Esophagus muscularis mucosa (tissue), 4 donors: Measurements from ENCODE around the gene PLA2G6. TPM values are rescaled to one million over a fixed set of nuclear protein-coding genes. Genes with fewer than 3 reads are reported as not detected.

Experiments used
- DNase-seq: peaks from one replicate; pipeline ENCODE4 v3.0.0-alpha.2; 2017; ENCODE audit errors: extremely low spot score
- H3K27ac ChIP-seq, 4 donors: fragments of 200-600 bp; sonication (generic); replicated peaks in 1 of 4; 1 replicate in 3 of 4; 2 replicates in 1 of 4; pipeline ENCODE4 v1.5.1; 2016 to 2019; ENCODE audit warnings: mild to moderate bottlenecking in 1 of 4
- H3K27me3 ChIP-seq, 4 donors: fragments of 200-600 bp; sonication (generic); one replicate each; pipeline versions ENCODE4 v1.5.1 to v1.6.0; 2016 to 2019
- H3K36me3 ChIP-seq, 4 donors: fragments of 200-600 bp; sonication (generic); one replicate each; pipeline ENCODE4 v1.5.1; 2016 to 2019
- H3K4me1 ChIP-seq, 4 donors: fragments of 200-600 bp; sonication (generic); one replicate each; pipeline ENCODE4 v1.5.1; 2016 to 2019
- H3K4me3 ChIP-seq, 4 donors: fragments of 200-600 bp; sonication (generic); 1 replicate in 2 of 4; 2 replicates in 2 of 4; pipeline ENCODE4 v1.5.1; 2016 to 2019; ENCODE audit warnings: mild to moderate bottlenecking in 4 of 4, moderate library complexity in 1 of 4
- H3K9me3 ChIP-seq, 4 donors: fragments of 200-600 bp; sonication (generic); 1 replicate in 3 of 4; 2 replicates in 1 of 4; pipeline ENCODE4 v1.5.1; 2016 to 2019
- EP300 ChIP-seq: sonication (generic); formaldehyde crosslinking; IDR thresholded peaks from one replicate; pipeline ENCODE4 v1.6.1; 2017; ENCODE audit warnings: antibody characterized with exemption
- POLR2A ChIP-seq: fragments of 450-650 bp; IDR thresholded peaks from one replicate; pipeline ENCODE4 v1.6.1; 2017; ENCODE audit warnings: antibody characterized with exemption, moderate library complexity, mild to moderate bottlenecking, low read depth
- POLR2AphosphoS5 ChIP-seq, 2 donors: sonication (generic); formaldehyde crosslinking; IDR thresholded peaks; one replicate each; pipeline ENCODE4 v1.6.1; 2017; ENCODE audit warnings: antibody characterized with exemption in 2 of 2
- WGBS: methylation state at CpG from one replicate; pipeline ENCODE4 v1.1.5; 2018; 5-methylcytosine and 5-hydroxymethylcytosine counted together
- intact Hi-C: fragments of 100-400 bp; cut with DNase I; formaldehyde crosslinking; loops from one replicate; pipeline ENCODE4 v1.15.1; 2023
- total RNA-seq, 4 donors: library from RNA; depleted of rRNA; stranded (reverse); fragments of >200 nt; gene quantifications; one replicate each; pipeline versions ENCODE4 v1.1.0 to v1.2.1, GENCODE V29; 2016
- TF ChIP-seq, protein P1 (sequence below), 3 experiments: fragments of 200-600 bp in 2 of 3; fragments of 450-650 bp in 1 of 3; sonication (generic) in 2 of 3; IDR thresholded peaks; one replicate each; pipeline ENCODE4 v1.5.1; 2017 to 2019; ENCODE audit warnings: antibody characterized with exemption in 3 of 3, mild to moderate bottlenecking in 2 of 3, moderate library complexity in 1 of 3

The PLA2G6 gene
- total RNA-seq, 4 donors from 2014 or later: 13.9 to 18.3 (median 15.6) TPM

GRCh38 chr22:38219632-38220031 is 38.0 kb upstream of the PLA2G6 start:
- peaks cover 28 to 42% (median 36%) of the 10 kb centered on the region in 4 donors for H3K4me1 ChIP-seq
- no peaks in the 10 kb centered on the region for H3K9me3 ChIP-seq
- TF ChIP-seq, protein P1, sequence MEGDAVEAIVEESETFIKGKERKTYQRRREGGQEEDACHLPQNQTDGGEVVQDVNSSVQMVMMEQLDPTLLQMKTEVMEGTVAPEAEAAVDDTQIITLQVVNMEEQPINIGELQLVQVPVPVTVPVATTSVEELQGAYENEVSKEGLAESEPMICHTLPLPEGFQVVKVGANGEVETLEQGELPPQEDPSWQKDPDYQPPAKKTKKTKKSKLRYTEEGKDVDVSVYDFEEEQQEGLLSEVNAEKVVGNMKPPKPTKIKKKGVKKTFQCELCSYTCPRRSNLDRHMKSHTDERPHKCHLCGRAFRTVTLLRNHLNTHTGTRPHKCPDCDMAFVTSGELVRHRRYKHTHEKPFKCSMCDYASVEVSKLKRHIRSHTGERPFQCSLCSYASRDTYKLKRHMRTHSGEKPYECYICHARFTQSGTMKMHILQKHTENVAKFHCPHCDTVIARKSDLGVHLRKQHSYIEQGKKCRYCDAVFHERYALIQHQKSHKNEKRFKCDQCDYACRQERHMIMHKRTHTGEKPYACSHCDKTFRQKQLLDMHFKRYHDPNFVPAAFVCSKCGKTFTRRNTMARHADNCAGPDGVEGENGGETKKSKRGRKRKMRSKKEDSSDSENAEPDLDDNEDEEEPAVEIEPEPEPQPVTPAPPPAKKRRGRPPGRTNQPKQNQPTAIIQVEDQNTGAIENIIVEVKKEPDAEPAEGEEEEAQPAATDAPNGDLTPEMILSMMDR (IDR thresholded peaks at IDR 0.05): no peak
- TF ChIP-seq POLR2A (no peak), POLR2AphosphoS5 (IDR thresholded peaks at IDR 0.05) (no peak), EP300 (no peak)
- intact Hi-C loops: no loop called here
- no peak for DNase-seq
- H3K27ac ChIP-seq: peak overlapping the region; percentile 83 to 90 (median 88)
- H3K36me3 ChIP-seq: peaks cover 0 to 66% (median 49%) of the 10 kb centered on the region in 4 donors
- 67% methylated on average over 9 of the region's 10 CpGs for WGBS
- H3K27me3 ChIP-seq: no peaks in the 10 kb centered on the region
- no peak overlapping the region for H3K4me3 ChIP-seq

DNA sequence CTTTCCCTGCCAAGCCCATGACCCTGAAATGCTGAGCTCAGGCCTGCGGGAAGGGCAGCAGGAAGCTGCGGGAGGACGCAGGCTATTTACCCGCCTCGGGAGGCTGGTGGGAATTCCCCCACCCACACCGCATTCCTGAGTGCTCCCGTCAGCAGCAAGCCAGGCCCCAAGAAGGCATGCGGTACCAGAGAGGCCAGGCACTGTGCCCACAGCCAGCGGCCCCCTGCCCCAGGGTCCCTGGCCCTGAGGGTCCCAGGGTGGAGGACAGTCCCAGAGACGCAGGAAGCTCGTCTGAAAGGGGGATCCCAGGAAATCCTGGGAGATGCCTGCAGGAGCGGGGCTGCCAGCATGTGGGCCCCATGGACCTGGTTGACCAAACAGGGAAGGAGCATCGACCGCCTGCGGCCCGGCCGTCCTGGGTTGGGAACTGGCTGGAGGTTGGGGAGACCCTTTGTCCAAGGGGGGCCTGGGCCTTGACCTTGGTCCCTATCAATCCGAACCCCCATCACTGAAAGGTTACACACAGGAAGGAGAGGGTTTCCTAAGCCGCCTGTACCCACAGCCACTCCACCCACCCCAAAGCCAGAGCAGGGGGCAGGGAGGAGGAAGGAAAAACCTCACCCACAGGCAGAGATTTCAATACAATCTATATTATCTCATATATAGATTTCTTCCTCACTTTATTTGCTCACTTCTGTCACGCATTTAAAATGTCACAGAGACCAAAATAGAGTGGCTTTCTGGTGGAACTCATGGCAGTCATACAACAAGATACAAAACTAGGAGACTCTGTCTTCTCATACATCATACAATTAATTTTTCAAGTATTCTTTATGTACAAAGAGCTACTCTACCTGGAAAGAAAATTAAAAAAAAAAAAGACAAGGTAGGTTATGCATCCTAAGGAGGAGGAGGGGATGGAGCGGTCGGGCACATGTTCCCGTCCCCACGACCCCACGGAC is 37.3 kb upstream of the PLA2G6 start:
- 43% methylated on average over 20 of the region's 25 CpGs for WGBS
- no peak for DNase-seq
- no peaks in the 10 kb centered on the region for H3K9me3 ChIP-seq
- peaks cover 35 to 49% (median 43%) of the 10 kb centered on the region in 4 donors for H3K4me1 ChIP-seq
- no peaks in the 10 kb centered on the region for H3K27me3 ChIP-seq
- intact Hi-C loops: no loop called here
- peaks cover 0 to 60% (median 45%) of the 10 kb centered on the region in 4 donors for H3K36me3 ChIP-seq
- peak overlapping the region; percentile 83 to 90 (median 88) for H3K27ac ChIP-seq
- TF ChIP-seq POLR2A (no peak), POLR2AphosphoS5 (IDR thresholded peaks at IDR 0.05) (peak; percentile 78 to 90), EP300 (no peak)
- TF ChIP-seq, protein P1 (IDR thresholded peaks at IDR 0.05): no peak
- no peak overlapping the region for H3K4me3 ChIP-seq

DNA sequence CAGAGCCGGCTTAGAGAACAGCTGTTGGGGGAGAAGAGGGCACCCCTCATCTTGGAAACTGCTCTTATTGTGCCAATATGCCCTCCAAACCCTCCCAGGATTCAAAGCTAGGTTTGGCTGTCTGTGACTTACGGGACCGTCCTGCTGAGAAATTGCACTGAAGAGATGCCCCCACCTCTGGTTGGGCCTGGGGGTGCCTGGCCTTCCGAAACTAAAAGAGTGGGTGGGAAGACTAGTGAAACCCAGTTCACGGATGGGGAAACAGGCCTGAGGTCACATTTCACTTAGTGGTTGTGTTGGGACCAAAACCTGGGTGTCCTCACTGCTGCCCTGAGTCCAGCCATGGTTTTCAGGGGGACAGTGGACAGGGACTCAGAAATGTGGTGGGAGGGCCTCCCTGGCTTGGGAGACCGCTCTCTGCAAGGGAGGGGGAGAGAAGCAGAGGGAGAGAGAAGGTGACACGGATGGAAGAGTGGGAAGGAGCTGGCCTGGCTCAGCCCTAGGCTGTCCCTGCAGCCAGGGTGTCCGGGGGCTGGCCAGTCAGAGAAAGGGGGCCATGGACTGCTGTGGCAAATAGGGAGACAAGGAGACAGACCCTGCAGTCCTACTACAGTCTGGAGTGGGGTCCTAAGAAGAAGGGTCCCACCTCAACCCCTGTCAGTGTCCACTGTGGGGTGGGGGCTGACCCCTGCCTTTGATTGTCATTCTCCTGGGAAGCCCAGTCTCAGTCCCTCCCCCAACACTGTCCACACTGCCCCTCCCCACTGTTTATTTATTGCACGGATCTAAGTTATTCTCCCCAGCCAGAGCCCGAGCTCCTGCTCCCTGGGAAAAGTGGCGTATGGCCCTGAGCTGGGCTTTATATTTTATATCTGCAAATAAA is 33.8 kb upstream of the PLA2G6 start:
- intact Hi-C loops: no loop called here
- no peaks in the 10 kb centered on the region for H3K9me3 ChIP-seq
- H3K27ac ChIP-seq: peak overlapping the region in 2 of 4 donors; percentile 12 to 58
- TF ChIP-seq, protein P1 (IDR thresholded peaks at IDR 0.05): no peak
- no peak for TF ChIP-seq POLR2AphosphoS5 (IDR thresholded peaks at IDR 0.05)
- no peak for TF ChIP-seq POLR2A
- no peak for TF ChIP-seq EP300
- peaks cover 41 to 55% (median 47%) of the 10 kb centered on the region in 4 donors for H3K4me1 ChIP-seq
- DNase-seq: no peak
- H3K36me3 ChIP-seq: peaks cover 0 to 24% (median 12%) of the 10 kb centered on the region in 4 donors
- 93% methylated on average over 11 of the region's 11 CpGs for WGBS
- H3K27me3 ChIP-seq: no peaks in the 10 kb centered on the region
- no peak overlapping the region for H3K4me3 ChIP-seq

DNA sequence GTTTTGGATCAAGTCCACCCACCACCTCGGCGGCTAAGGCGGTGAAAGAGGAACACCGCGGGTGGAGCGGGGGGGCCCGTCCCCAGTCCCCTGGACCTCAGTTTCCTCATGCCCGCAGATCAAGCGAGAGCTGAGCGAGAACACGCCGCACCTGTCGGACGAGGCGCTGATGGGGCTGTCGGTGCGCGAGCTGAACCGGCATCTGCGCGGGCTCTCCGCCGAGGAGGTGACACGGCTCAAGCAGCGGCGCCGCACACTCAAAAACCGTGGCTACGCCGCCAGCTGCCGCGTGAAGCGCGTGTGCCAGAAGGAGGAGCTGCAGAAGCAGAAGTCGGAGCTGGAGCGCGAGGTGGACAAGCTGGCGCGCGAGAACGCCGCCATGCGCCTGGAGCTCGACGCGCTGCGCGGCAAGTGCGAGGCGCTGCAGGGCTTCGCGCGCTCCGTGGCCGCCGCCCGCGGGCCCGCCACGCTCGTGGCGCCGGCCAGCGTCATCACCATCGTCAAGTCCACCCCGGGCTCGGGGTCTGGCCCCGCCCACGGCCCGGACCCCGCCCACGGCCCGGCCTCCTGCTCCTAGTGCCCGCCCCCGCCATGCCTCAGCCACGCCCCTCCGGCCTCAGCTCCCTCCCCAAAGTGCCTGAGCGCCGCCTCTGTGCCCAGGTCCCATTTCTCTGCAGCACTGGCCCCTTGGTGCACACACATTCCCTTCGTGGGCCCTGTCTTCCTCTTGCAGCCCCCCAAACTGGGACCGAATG is 32.8 kb upstream of the PLA2G6 start:
- intact Hi-C loops: no loop called here
- H3K27ac ChIP-seq: peak overlapping the region; percentile 5 to 58 (median 30)
- peaks cover 0 to 22% (median 11%) of the 10 kb centered on the region in 4 donors for H3K36me3 ChIP-seq
- TF ChIP-seq POLR2AphosphoS5 (IDR thresholded peaks at IDR 0.05) (peak; percentile 34 to 48), POLR2A (no peak), EP300 (no peak)
- TF ChIP-seq, protein P1 (IDR thresholded peaks at IDR 0.05): peak; percentile 20 to 37 (median 24)
- WGBS: 56% methylated on average over 67 of the region's 81 CpGs
- peaks cover 33 to 50% (median 41%) of the 10 kb centered on the region in 4 donors for H3K4me1 ChIP-seq
- H3K9me3 ChIP-seq: no peaks in the 10 kb centered on the region
- peak overlapping the region; percentile 14 to 40 (median 36) for H3K4me3 ChIP-seq
- no peak for DNase-seq
- H3K27me3 ChIP-seq: no peaks in the 10 kb centered on the region
